Measurements from ENCODE around the gene EIF6. TPM values are rescaled to one million over a fixed set of nuclear protein-coding genes. Genes with fewer than 3 reads are reported as not detected.

Gene EIF6
- total RNA-seq, 1 donor from 2014 or later, result 98.5 TPM

DNA sequence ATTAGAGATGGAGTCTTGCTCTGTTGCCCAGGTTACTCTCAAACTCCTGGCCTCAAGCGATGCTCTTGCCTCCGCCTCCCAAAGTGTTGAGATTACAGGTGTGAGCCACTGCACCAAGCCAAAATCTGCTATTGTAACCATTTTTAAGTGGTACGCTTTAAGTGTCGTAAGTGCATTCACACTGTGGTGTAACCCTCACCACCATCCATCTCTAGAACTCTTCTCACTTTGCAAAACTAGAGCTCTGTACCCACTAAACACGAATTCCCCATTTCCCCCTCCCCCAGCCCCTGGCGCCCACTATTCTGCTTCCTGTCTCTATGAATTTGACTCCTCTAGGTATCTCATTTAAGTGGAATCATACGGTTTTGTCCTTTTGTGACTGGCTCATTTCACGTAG, 10.5 kb upstream of the EIF6 start:
- no peak for DNase-seq (ENCODE audit: low spot score)

DNA sequence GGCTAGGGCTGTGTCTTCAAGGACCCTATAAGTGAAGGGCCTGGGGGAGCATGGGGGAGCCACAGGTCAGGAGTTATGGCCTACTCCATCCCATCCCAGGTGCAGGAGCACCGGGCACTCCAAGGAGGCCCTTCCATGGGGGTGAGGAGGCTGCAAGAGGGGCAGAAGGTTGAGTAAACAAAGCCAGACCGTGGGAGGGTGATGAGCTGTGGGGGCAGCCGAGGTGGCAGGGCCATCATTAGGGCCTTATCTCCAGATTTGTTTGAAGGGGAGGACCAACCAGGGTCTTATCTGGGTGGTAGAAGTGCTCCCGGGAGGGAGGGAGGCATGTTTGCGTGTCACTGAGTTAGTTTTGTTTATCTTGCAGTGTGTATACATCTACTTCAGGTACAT, 9.7 kb upstream of the EIF6 start:
- no peak for DNase-seq (ENCODE audit: low spot score)

DNA sequence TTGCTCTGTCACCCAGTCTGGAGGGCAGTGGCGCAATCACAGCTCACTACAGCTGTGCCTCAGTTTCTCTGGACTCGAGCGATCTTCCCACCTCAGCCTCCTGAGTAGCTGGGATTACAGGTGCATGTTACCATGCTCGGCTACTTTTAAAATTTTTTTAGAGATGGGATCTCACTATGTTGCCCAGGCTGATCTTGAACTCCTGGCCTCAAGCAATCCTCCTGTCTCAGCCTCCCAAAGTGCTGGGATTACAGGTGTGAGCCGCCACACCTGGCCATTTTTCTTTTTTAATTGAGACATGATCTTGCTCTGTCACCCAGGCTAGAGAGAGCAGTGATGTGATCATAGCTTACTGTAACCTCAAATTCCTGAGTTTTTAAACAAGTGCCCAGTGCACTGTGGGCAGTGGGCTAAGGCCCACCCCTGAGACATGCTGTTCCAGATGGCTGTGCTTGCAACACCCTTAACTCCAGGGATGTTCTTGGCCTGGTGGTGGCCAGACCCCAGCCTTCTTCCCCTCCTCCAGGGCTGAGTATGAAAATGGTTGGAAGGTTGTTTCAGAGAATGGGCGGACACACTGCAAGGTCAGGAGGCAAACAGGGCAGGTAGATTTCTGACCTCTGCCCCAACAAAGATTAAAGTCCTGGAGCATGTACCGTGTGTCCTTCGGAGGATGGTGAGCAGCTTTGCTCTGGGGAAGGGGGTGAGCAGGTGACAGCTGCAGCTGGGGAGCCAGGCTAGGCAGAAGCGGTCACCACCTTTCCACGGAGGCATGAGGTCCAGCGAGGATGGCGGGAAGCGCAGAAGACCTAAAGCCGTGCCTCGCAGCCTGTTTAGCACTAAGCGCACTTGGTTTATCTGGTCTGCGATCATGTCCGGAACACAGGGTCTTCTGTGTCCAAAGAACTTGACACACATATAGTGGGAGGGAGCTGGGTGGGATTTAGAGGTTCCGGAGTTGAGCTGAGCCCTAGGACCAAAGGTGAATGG, 9.0 kb upstream of the EIF6 start:
- DNase-seq (ENCODE audit: low spot score), result no peak

DNA sequence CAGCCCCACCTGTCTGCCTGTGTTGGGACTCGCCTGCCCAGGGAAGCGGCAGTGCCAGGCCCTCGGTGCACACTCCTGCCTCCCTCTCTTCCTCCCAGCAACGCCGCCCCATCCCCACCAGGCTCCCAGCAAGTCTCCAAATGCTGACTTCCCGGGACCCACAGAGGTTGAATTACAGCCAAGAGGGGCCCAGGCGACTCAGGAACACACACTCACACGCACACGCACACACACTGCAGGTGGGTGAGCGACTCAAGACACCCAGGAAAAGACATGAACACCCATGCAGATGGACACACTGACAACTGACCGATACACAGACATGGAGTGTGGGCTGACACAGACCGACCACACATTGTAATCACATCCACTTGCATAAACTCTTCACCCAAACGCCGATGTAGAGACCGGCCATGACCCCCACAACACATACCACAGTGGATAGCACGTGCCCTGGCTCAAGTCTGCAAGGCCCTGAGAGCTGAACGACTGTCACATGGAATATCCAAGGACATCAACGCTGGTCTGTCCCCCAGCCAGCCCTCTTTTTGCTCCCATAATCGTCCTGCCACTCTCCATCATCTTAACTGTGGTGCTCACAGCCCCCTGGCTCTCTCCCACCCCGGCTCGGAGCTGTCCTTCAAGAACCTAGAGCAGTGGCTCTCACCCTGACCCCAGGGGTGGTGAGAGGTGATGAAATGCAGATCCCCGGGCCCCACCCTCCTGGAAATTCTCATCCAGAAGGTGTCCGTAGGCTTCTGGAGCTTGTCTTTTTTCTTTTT, 8.1 kb upstream of the EIF6 start:
- DNase-seq (ENCODE audit: low spot score), result no peak

DNA sequence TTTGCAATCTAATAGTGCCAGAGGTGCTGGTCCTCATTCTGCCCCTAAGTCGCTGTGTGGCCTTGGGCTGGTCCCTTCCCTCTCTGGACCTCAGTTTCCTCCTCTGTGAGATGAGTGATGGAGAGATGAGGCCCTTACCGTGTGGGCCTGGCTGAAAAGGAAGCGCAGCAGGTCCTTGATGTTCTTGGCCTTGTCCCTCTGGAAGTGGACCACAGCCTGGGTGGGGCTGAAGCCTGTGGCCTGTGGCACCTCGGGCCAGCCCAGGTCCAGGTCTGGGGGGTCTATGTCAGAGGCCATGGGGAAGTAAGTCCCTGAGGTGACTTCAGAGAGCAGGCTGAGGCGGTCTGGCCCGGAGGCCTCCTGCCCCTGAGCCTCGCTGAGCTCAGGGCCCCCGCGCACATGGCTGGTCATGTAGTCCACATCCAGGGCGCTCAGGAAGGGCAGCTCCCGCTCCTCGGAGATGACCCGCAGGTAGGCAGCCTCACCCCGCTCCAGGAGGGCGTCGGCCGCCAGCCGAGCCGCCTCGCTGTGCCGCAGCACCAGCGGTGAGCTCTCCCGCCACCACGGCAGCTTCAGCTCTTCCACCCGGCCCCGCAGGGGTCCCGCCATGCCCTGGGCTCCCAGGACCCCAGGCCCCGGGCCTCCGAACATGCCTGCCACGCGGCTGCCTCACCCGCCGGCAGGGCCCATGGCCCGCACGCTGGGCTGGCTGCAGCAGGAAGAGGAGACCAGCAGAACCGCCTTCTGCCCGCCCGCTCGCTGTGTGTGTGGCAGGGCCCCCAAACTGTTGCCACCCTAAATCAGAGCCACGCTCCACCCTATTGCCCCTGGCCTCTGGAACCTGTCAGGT, 7.3 kb upstream of the EIF6 start, which contains the start of gene FAM83C:
FAM83C (minus strand) TSS at position 772 of the 850 bp plus-strand sequence; CDS start at position 651, 121 bp downstream.
- no peak for DNase-seq (ENCODE audit: low spot score)

DNA sequence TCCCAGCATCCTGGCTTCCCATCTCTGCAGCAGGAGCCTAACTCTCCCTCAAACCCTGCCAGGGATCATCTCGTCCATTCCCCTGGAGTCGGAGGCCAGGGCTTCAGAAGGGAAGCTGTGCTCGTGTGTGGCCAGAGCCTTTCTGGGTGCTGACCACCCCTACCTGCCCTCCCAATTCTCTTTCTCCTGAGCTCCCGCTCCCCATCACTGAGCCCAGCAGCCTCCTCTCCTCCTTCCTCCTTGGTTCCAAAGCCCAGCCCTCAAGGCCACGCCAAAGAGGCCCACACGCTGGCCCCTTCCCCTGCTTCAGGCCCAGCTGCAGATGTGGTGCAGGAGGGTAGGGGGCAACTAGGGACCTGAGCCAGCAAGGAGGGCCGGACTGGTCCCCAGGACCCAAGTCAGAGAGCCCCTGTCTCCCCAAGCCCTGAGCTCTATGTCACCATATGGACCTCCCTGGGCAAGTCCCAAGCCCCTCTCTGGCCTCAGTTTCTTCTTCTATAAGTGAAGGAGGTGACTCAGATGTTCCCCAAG, 6.4 kb upstream of the EIF6 start:
- DNase-seq (ENCODE audit: low spot score), result no peak

DNA sequence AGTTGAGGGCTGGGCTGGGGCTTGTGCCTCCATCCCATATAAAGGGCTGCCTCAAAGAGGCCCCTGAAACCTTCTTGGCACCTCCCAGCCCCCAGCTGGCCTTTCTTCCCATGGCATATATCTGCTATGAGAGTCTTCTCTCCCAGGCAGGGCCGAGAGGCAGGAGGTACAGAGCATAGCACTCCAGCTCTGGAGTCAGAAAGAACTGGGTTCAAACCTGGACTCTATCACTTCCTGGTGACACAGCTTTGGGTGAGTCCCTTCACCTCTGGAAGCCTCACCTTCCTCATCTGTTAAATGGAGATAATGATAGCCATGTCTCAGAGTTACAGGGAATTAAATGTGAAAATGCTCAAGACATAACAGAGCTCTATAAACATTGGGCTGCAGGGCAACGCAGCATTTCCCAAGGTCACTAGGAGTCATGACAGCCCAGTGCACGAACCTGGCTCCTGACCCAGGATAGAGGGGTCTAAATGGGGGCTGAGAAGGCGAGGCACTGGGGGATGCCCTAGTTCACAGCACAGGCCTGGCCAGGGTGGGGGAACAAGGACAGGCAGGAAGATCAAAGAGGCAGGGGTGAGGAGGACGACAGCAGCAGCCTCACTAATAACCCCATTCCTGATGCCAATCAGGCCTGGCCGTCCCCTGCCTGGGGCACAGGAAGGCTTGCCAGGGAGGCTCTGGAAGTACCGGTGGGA, 5.8 kb upstream of the EIF6 start:
- no peak for DNase-seq (ENCODE audit: low spot score)

DNA sequence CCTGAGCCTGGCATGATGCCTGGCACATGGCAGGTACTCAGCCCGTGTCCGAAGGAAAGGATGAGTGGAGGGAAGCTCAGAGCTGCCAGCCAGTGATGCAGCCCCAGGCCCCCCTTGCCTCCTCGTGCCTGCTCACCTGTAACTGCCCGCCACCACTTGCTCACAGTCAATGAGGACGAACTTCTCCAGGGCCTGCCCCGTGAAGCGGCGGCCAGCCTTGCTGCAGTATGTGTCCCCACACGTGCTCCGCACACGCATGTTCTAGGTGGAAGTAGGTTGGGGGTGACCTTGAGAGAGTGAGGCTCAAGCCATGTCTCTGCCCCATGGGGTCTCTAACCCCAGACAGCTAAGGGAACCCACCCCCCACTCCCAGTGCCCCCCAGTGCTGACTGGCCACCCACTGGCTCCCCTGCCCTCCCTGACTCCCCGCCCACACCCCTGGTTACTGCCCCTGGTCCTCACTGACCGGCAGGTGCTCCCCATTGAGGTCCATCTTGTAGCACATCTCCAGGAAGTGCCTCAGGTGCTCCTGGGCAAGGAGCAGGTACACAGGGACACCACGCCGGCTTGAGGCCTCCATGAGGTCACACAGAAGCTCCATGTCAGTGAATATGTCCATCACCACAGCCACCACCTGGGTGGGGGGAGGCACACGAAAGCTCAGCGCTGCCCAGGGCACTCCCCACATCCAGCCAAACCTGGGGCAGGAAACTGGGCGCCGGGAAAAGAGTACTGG, 3.9 kb upstream of the EIF6 start:
- DNase-seq (ENCODE audit: low spot score), result no peak

DNA sequence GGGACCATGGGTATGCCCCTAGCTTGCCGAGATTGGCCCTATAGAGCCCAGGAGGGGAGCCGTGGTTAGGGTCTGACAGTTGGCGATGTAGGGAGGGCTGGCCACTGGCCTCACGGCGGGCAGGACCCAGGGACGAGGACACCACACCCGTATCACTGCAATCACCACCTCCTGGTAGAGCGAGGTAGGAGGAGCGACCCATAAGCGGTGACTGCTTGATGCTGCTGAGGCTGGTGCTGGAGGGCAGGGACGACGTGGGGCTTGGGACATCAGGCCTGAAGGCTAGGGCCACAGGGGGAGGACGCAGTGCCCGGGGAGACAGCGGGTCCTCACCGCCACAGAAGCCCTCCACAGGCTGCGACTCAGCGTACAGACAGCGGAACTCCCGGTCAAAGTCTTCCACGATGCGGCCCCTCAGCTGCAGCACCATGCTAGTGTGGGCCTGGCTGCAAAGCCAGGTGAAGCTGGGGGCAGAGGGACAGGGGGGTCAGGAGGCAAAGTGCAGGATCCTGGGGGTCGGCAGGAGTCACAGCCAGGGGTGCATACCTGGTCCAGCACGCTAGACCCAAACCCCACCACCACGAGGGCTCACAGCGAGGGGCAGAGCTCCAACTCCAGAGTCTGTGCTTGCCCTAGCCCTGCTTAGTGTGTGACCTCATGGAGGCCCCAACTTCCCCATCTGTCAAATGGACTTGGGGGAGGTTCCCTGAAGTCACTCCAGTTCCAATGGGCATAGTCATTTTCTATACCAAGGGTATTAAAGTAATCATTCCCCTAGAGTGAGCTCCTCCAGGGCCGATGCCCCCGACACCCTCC, 3.1 kb upstream of the EIF6 start:
- DNase-seq (ENCODE audit: low spot score), result no peak

DNA sequence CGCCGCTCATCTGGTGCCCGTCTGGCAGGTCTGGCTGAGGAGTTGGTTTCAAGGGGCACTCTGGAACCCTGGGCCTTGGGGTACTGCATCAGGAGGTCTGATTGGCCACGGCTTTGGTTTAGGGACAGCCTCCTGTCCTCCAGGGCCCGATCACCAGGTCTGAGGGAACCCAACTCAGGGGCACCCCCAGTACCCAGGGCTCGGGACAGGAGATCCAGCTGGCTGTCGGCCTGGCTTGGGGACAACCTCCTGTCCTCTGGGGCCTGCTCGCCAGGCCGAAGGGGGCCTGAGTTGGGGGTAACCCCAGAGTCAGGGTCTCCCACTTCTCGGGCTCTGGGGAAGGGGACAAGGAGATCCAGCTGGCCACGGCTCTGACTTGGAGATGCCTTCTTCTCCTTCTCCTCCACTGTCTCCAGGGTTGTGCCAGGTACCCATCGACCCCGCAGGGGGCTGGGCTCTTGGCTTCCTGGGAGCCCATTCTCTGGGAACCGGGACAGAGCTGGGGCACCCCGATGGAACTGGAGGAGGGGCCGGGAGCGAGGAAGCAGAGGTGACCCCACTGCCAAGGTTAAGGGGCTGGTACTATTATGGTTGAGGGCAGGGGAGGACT, 2.4 kb upstream of the EIF6 start:
- no peak for DNase-seq (ENCODE audit: low spot score)

DNA sequence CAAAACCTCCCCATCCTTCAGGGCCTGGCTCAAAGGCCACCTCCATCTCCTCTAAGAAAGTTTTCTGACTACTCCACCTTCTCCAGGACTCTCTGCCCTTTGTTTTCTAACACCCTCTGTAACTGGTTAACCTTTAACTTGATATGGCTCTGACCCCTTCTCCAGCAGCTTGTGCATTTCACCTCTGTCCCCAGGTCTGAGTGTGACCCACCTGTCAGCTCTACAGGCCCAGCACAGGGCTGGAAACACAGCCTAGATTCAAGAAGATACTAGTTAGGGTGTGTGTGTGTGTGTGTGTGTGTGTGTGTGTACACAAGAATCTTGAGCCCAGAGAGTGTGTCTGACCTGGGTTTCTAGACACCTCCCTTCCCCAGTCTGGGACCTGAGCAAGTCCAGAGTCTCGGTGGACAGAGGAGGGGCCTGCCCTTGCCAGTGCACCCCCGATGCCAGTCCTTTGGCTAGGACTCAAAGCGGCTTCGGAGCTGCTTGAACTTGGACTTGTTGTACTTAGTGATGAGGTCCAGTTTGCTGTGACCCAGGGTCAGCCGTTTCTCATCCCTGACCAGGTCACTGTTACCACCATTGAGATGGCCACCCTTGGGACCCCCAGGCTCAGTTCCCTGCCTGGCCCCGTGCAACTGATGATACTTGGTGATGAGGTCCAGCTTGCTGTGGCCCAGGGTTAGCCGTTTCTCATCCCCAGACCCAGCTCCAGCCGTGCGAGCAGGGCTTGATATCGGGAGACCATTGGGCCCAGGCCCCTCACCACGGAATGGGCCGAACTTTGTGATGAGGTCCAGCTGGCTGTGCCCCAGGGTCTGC, 1.7 kb upstream of the EIF6 start:
- no peak for DNase-seq (ENCODE audit: low spot score)

DNA sequence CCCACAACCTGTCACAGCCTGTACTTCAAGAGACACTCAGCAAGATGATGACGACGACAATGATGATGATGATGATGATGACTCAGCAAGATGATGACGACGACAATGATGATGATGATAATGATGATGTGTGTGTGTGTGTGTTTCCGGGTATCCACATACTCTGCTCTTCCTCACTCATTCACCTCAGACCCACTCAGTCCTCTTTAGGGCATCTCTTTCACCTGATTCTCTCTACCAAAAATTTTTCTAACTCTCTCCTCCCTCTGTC, 1.2 kb upstream of the EIF6 start:
- no peak for DNase-seq (ENCODE audit: low spot score)

DNA sequence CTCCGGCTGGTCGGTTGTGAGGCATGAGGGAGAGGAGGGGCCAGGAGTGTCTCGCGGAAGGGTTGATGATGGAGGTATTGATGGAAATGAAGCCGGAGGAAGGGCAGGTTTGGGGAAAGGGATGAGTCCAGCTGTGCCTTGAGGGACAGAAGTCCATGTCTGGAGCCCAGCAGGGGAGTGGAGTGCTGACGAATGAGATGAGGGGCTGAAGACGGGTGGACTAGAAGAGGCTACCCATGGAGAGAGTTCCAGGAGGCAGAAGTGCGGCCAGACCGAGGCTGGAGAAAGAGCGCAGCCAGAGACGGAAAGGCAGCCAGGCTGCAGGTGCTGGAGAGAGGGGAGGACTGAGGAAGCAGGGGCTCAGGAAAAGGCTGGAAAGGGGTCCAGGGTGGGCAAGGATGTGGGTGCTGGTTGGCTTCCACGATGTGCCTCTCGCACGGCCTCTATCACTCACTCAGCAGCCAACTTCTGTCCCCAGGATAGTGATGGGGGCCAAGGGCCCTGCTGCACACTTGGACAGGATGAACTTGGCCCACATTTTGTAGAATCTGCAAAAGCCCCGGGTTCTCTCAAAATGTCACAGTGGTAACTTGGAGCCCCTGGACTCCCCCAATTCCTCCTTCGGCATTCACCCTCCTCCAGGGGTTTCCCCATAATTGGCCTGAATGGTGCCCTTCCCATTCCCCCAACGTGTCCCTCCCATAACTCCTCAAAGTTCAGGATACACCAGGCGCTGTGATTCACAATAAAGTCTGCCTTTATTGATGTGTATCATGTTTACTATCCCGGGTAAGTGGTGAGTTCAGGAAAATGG, 627 bp upstream of the EIF6 start:
- DNase-seq (ENCODE audit: low spot score), result no peak

DNA sequence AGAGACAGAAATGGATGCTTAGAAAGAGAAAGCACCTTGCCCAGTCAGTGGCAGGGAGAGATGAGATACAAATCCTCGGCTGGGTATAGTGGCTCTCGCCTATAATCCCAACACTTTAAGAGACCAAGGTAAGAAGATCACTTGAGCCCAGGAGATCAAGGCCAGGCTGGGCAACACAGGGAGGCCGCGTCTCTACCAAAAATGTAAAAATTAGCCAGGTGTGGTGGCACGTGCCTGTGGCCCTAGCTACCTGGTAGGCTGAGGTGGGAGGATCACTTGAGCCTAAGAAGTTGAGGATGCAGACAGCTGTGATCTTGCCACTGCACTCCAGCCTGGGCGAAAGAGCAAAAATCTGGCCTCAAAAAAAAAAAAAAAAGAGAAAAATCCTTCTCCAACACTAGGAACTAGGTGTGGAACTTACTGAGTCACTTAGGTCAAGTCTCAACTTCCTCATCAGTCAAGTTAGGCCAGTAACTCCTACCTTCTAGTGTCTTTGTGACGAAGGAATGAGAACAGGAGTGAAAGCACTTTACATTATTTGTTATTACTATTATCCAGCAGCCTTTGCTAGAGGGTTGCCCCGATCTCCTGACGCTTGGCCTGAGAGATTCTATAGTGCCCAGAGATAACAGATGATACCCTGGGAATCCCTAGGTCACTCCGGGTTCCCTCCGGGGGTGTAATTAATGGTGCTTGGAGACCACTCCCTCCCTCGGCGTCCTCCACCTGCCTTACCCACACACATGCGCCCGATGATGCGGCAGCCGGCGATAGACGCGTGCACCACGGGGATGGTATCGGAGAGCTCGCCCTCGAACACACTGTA, 918 bp downstream of the EIF6 start:
- DNase-seq (ENCODE audit: low spot score), result no peak

DNA sequence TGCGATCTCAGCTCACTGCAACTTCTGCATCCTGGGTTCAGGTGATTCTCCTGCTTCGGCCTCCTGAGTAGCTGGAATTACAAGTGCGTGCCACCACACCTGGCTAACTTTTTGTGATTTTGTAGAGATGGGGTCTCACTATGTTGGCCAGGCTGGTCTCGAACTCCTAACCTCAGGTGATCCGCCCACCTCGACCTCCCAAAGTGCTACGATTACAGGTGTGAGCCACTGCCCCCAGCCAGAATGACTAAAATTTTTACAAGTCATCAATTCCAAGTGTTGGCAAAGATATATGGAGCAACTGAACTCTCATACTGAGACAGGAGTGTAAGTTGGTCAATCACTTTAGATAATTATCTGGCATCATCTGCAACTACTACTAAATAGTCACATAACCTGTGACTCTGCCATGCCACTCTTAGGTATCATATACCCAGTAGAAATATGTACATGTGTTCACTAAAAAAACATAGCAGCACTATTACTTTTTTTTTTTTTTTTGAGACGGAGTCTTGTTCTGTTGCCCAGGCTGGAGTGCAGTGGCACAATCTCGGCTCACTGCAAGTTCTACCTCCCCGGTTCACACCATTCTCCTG, 3.0 kb downstream of the EIF6 start:
- no peak for DNase-seq (ENCODE audit: low spot score)

DNA sequence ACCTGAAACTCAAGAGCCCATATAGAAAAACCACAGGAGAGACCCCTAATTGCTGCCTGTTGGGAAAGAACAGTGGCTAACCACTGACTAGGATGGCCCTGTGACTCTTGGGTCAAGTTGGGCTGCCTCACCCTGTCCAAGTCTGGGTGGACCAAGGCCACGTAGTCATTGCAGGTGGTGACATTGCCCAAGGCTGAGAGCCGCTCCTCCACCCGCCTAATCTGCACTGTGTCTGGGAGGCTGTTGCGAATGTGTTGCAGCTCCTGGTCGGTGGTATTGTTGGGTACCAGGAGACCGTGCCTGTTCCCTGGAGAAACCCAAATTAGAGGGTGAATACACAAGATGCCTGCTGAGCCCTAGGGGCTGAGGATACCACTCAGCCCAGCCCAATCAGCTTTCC, 4.0 kb downstream of the EIF6 start:
- no peak for DNase-seq (ENCODE audit: low spot score)

Measured in mucosa of gallbladder (tissue), 1 donor.